Fibroblast of villous mesenchyme (primary cell): ENCODE measurements around the gene CTBP1. TPM values are rescaled to one million over a fixed set of nuclear protein-coding genes. Genes with fewer than 3 reads are reported as not detected.

ENCODE experiments used
- DNase-seq: peaks from one replicate; pipeline ENCODE4 v3.0.0-alpha.2; 2010; ENCODE audit warnings: low read depth
- H3K4me3 ChIP-seq: 2 replicates; pipeline ENCODE4 v1.5.1; 2011; ENCODE audit warnings: low read depth, mild to moderate bottlenecking, low read length
- total RNA-seq: library from RNA; depleted of rRNA; stranded (reverse); fragments of >200 nt; gene quantifications from 2 replicates; pipeline ENCODE4 v1.2.3, GENCODE V29; 2012
- TF ChIP-seq, protein P1 (sequence below): IDR thresholded peaks from 2 replicates; pipeline ENCODE4 v1.5.1; 2012; ENCODE audit warnings: low read depth, mild to moderate bottlenecking, low read length; ENCODE audit not compliant: insufficient read depth

Gene CTBP1
- total RNA-seq, 1 donor: 235 TPM

DNA sequence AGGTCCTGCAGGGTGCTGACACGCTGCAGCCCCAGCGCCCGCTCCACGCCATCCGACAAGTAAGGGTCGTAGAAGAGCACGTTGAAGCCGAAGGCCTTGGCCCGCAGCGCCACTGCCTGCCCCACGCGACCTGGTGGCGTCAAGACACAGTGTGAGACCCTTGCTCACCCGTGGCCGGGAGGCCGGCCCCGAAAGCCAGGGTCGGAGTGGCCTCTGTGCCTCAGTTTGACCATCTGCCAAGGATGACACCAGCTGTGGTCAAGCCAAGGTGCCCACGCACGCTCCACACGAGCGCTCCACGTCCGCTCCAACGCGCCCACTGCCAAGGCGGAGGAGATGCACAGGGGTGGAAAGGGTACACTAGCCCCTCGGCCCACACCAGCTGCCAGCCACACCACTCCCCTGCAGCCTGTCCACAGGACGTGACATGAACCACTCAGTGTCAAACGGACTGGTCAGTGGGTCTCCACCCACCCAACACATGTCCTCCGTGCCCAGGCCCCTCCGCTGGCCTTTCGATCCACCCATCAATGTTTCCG is 32.8 kb downstream of the CTBP1 start:
- TF ChIP-seq, protein P1, sequence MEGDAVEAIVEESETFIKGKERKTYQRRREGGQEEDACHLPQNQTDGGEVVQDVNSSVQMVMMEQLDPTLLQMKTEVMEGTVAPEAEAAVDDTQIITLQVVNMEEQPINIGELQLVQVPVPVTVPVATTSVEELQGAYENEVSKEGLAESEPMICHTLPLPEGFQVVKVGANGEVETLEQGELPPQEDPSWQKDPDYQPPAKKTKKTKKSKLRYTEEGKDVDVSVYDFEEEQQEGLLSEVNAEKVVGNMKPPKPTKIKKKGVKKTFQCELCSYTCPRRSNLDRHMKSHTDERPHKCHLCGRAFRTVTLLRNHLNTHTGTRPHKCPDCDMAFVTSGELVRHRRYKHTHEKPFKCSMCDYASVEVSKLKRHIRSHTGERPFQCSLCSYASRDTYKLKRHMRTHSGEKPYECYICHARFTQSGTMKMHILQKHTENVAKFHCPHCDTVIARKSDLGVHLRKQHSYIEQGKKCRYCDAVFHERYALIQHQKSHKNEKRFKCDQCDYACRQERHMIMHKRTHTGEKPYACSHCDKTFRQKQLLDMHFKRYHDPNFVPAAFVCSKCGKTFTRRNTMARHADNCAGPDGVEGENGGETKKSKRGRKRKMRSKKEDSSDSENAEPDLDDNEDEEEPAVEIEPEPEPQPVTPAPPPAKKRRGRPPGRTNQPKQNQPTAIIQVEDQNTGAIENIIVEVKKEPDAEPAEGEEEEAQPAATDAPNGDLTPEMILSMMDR: no peak
- no peak overlapping the region for H3K4me3 ChIP-seq
- no peak for DNase-seq

DNA sequence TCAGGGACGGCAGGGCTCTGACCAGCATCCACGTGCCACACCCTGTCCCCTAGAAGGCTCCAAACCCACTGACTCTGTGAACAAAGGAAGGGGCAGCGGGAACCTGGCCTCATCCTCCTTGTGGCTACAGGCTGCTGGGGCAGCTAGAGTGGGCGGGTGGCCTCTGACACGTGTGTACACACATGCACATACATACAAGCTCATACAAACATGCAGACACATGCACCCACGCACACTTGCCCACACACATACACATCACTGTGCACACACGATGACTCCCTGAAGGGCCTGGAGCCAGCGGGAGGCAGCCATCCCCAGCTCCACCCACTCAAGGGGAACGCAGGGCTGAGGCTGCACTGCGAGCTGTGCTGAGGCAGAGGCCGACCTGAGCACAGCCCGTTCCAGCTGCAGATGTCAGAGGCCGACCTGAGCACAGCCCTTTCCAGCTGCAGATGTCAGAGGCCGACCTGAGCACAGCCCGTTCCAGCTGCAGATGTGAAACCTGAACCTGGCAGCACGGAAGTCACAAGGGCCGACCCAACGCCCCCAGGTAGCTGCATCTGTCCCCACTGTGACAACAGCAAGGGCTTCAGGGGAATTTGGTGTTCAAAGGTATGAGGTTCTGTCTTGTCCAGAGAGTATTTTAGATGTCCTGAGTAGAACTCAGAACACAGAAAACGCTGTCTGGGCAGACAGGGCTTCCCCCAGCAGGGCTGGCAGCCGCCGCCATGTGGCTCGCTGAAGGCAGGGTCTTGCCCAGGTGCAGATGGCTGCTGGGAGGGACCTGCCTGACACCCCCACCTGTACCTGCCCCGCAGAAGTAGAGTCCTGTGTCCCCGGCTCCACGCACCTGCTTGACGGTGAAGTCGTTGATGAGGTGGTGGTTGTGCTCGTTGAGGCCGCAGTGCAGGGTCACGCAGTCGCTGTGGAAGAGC is 33.5 kb downstream of the CTBP1 start:
- no peak overlapping the region for H3K4me3 ChIP-seq
- no peak for DNase-seq
- TF ChIP-seq, protein P1: no peak

DNA sequence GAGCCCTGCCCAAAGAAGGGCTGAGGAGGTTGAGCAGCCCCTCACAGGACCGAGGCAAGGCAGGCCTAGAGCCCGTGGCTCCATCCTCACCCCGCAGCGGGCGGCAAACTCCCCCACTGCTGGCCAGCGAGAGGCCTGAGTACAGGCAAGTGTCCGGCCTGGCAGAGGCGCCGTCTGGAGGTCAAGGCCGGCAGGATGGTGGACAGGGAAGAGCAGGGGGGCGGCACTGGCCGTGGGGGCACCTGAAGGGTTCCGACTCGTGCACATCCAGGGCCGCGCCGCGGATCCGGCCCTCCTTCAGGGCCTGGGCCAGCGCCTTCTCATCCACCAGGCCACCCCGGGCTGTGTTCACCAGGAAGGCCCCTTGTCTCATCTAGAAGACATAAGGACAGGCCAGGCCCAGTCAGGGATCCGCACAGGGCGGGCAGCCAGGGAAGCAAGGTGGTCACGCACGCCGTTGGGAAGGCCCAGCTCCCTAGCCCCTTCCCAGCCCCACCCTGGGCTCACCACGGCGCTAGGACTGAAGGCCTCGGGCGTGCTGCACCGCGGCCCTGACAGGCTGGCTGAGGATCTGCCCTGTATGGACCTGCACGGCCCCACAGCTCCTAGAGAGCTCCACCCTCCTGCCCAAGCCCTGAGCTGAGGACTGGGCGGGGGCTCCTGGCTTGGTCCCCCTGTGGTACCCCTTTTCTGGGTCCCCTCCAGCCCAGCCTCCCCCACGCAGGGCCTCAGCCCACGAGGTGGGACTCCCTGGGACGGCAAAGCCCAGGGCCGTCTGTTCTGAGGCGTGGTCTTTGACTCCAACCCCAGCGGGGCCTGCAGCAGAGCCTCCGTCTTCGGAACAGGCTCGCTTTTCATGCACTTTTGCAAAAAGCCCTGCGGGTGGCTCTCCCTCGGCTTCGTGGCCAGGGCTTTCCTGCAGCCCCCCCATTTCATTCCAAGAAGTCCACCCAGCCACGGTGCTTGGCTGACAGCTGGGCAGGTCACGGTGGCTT is 34.5 kb downstream of the CTBP1 start:
- no peak overlapping the region for H3K4me3 ChIP-seq
- no peak for DNase-seq
- TF ChIP-seq, protein P1: no peak

DNA sequence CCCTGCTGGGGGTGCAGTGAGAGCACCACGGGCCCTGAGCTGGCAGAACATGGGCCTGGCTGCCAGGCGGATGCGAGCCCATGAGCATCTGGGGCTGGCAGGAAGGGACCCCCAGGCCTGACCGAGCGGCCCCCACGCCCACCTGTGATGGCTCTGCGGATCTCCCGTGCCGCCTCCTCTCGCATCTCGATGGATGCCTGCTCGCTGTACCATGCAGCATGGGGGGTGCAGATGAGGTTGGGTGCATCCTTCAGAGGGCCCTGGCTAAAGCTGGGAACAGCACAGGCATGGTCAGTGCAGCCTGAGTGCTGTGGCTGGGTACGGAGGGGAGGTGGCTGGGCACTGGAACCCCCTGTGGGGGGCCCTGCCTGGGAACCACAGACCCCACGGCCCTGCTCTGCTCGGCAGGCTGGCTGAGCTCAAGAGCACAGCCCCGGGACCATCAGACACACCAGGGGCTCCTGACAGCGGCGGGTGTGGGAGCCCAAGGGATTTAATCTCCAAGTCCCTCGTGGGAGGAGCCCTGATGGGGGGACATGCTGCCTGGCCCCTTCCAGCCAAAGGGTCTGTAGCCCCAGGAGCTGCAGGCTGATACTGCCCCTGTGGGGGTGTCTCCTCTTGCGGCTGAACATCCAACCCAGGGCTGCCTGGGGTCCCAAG is 35.5 kb downstream of the CTBP1 start:
- DNase-seq: no peak
- TF ChIP-seq, protein P1: no peak
- no peak overlapping the region for H3K4me3 ChIP-seq

DNA sequence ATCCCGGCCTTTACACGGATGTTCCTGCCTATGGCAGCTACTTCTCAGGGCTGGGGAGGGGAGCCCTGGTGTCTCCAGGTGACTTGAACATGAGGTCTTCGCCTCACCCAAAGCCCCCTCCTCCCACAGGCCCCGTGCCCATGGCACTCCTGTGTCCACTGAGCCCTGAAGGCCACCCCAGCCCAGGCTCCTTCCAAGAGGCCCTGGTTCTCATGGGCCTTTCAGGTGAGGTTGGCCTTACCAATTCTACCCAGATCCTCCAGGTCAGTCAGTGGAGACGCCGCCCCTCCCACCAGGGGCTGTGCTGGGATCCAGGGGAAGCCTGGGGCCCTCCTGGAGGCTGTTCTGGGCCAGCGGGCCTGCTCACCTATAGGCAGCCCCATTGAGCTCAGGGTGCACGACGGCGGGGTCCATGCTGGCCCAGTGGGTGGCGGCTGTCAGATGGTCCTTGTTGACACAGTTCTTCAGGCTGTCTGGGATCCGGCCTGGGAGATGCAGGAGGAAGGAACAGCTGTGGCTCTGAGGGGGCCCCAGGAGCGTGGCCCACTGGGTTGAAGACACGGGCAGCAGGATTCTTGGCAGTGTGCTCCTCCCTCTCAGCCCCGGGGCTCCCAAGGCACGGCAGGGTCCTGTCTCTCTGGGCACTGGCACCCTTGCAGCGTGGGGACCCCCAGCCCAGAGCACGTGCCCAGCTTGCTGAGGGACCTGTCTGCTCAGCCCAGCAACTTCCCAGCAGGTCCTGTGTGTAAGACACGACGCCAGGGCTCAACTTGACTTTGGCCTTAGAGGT is 36.2 kb downstream of the CTBP1 start:
- no peak for DNase-seq
- TF ChIP-seq, protein P1: no peak
- H3K4me3 ChIP-seq: no peak overlapping the region
